Measurements from ENCODE around the gene KRTAP5-9. TPM values are rescaled to one million over a fixed set of nuclear protein-coding genes. Genes with fewer than 3 reads are reported as not detected.

The KRTAP5-9 gene
- total and polyA plus RNA-seq, 2 of the 8 experiments (the other 6 are each of a cell fraction or from before 2014, with no cell fraction given) = 0.11 TPM; not detected in 1

DNA sequence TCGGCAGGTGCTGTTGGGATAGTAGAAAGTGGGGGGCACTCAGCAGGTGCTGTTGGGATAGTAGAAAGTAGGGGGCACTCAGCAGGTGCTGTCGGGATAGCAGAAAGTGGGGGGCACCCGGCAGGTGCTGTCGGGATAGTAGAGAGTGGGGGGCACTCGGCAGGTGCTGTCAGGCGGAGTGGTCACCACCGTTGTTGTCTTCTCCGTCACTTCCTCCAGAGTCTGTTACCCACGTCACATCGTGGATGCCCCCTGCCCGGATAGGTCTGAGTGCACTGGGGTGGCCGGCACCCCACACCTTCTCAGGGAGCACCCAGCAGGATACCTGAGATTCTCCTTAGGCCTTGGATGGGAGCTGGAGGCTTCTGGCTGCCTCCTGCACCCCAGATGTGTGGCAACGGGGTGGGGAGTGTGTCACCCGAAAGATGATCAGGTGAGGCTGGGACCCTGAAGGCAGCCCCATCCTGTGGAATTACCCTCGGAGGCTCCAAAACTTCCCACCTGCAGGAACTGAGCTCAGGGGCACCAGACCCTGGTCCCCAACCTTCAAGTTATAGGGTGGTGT is 45.3 kb upstream of the KRTAP5-9 start:
- ChIA-PET CTCF (ENCODE audit: partially characterized antibody) (interaction anchor here (0.6 kb wide), 1 partner anchor 77 kb away, joined by 3 read pairs; no protein-coding TSS in a partner anchor), POLR2A (ENCODE audit: partially characterized antibody) (no interaction called here)
- no peak for FAIRE-seq
- TF ChIP-seq HDAC6 (IDR thresholded peaks at IDR 0.05; ENCODE audit: low read depth, low read length) = no peak
- TF ChIP-seq EZH2 (IDR thresholded peaks at IDR 0.05; ENCODE audit: low read depth, low read length, severe bottlenecking) = no peak
- TF ChIP-seq FOSL1 (IDR thresholded peaks at IDR 0.05; ENCODE audit: insufficient read depth, low read depth, low read length) = no peak
- no peak for TF ChIP-seq CBX8 (IDR thresholded peaks at IDR 0.05; ENCODE audit: borderline replicate concordance, low read depth, low read length)
- no peak for TF ChIP-seq GABPA (IDR thresholded peaks at IDR 0.05; ENCODE audit: borderline replicate concordance, insufficient read depth, low read length)
- TF ChIP-seq NRF1 (IDR thresholded peaks at IDR 0.05; ENCODE audit: low read depth, low read length) = no peak
- no peak for TF ChIP-seq RXRA (IDR thresholded peaks at IDR 0.05; ENCODE audit: insufficient read depth, low read depth, low read length)
- no peak for TF ChIP-seq RAD21 (IDR thresholded peaks at IDR 0.05 in 1 of 2, conservative IDR thresholded peaks at IDR 0.05 in 1 of 2; ENCODE audit: low read depth in 2 of 2, low read length in 2 of 2)
- TF ChIP-seq JUN (IDR thresholded peaks at IDR 0.05; ENCODE audit: low read depth, low read length) = no peak
- no peak for TF ChIP-seq BCL11A (IDR thresholded peaks at IDR 0.05; ENCODE audit: low read depth in 2 of 2, low read length in 2 of 2)
- TF ChIP-seq SP2 (IDR thresholded peaks at IDR 0.05; ENCODE audit: low read length) = no peak
- no peak for TF ChIP-seq CHD2 (IDR thresholded peaks at IDR 0.05; ENCODE audit: low read length)
- TF ChIP-seq EP300 (IDR thresholded peaks at IDR 0.05; ENCODE audit: borderline replicate concordance in 1 of 2, low read depth in 2 of 2, low read length in 2 of 2) = no peak

More for the DNA sequence above, 45.3 kb upstream of the KRTAP5-9 start:
- no peak overlapping the region for H3K4me3 ChIP-seq (ENCODE audit: extremely low read depth in 1 of 4, insufficient read depth in 2 of 4, low read depth in 3 of 4, low read length in 4 of 4)
- peaks cover under 1 to 7% of the 10 kb centered on the region in 2 experiments; a peak in 2 of 4 replicates for H3K9me3 ChIP-seq (ENCODE audit: insufficient read depth in 2 of 2, low read depth in 1 of 2, low read length in 1 of 2)
- H2BK5ac ChIP-seq (ENCODE audit: low read depth, low read length) = no peak overlapping the region
- no peak overlapping the region for H4K8ac ChIP-seq (ENCODE audit: extremely low read depth, insufficient read depth, low read length)
- H2BK15ac ChIP-seq (ENCODE audit: low read length) = no peak overlapping the region
- peaks cover 0 to 1% of the 10 kb centered on the region in 2 experiments for H4K20me1 ChIP-seq (replicated peaks in 1 of 2; ENCODE audit: control insufficient read depth in 1 of 2, insufficient read depth in 2 of 2, low read length in 2 of 2)
- H3K4ac ChIP-seq (replicated peaks; ENCODE audit: insufficient read length, low read depth, low read length) = no peak overlapping the region
- H2BK20ac ChIP-seq (ENCODE audit: low read length) = no peak overlapping the region
- no peaks in the 10 kb centered on the region for H3K27me3 ChIP-seq (replicated peaks in 1 of 4; ENCODE audit: control insufficient read depth in 3 of 4, extremely low read depth in 1 of 4, insufficient read depth in 3 of 4, low read length in 3 of 4)
- 89% methylated on average over 15 of the region's 15 CpGs; no CpG with 5 or more reads in 1 of the 2 experiments for WGBS, 2 experiments (ENCODE audit: extremely low coverage in 1 of 2, insufficient coverage in 1 of 2, insufficient read length in 1 of 2, insufficient replicate concordance in 2 of 2, low coverage in 1 of 2, low lambda C conversion rate in 2 of 2, missing lambda C conversion rate in 1 of 2)
- DNase-seq (ENCODE audit: low read depth in 1 of 2, low spot score in 2 of 2) = peak in 1 of 2 experiments; percentile 26
- H3K23me2 ChIP-seq (ENCODE audit: low read depth, low read length) = no peaks in the 10 kb centered on the region
- no peak overlapping the region for H3K18ac ChIP-seq (ENCODE audit: extremely low read depth, low read length)
- H2BK120ac ChIP-seq (replicated peaks; ENCODE audit: low read depth, low read length) = no peak overlapping the region
- no peak overlapping the region for H3K4me2 ChIP-seq (ENCODE audit: insufficient read depth in 1 of 2, low read depth in 2 of 2, low read length in 2 of 2)
- no peak overlapping the region for H2BK12ac ChIP-seq (ENCODE audit: low read depth, low read length)
- no peaks in the 10 kb centered on the region for H3K79me2 ChIP-seq (ENCODE audit: control insufficient read depth in 1 of 2, insufficient read depth in 2 of 2, low read length in 2 of 2)
- no peak overlapping the region for H4K91ac ChIP-seq (replicated peaks; ENCODE audit: insufficient read length, low read length)
- H3K4me1 ChIP-seq (replicated peaks in 1 of 4; ENCODE audit: control insufficient read depth in 3 of 4, insufficient read depth in 4 of 4, low read length in 3 of 4) = peaks cover 0 to 8% (median 5%) of the 10 kb centered on the region in 4 experiments; a peak in 5 of 7 replicates
- no peak overlapping the region for H4K5ac ChIP-seq (ENCODE audit: insufficient read length, low read depth, low read length)
- no peaks in the 10 kb centered on the region for H3K79me1 ChIP-seq (ENCODE audit: low read depth, low read length)
- H2AK5ac ChIP-seq (ENCODE audit: low read depth, low read length) = no peak overlapping the region
- H2AFZ ChIP-seq (ENCODE audit: low read length) = no peak overlapping the region
- H3K56ac ChIP-seq (replicated peaks; ENCODE audit: insufficient read length, low read depth, low read length) = no peak overlapping the region
- H3K27ac ChIP-seq (ENCODE audit: low read depth, low read length) = no peak overlapping the region
- no peak overlapping the region for H3K23ac ChIP-seq (ENCODE audit: insufficient read length)
- peaks cover 3 to 16% (median 6%) of the 10 kb centered on the region in 4 experiments; a peak in 5 of 8 replicates for H3K36me3 ChIP-seq (ENCODE audit: control insufficient read depth in 2 of 4, insufficient read depth in 4 of 4, low read length in 3 of 4)
- no peak overlapping the region; a peak in 1 of 7 replicates for H3K9ac ChIP-seq (replicated peaks in 1 of 4; ENCODE audit: extremely low read depth in 1 of 4, low read depth in 3 of 4, low read length in 3 of 4)
- no peak overlapping the region for H3K14ac ChIP-seq (ENCODE audit: insufficient read length)

All from H1 (cell line).